Ovary (tissue), 3 donors: ENCODE data around the gene KANSL1L.

Source experiments
- CTCF ChIP-seq, 3 donors: fragments of 450-650 bp in 2 of 3; fragments of 200-600 bp in 1 of 3; IDR thresholded peaks; one replicate each; pipeline versions ENCODE4 v1.5.1 to v1.8.0; 2016 to 2022; ENCODE audit warnings: antibody characterized with exemption in 3 of 3, mild to moderate bottlenecking in 1 of 3
- POLR2A ChIP-seq: fragments of 450-650 bp; IDR thresholded peaks from one replicate; pipeline ENCODE4 v1.6.1; 2017; ENCODE audit warnings: antibody characterized with exemption, mild to moderate bottlenecking, moderate library complexity
- donor health status: DM: no; HTN: no; CAD: no.

- TF ChIP-seq CTCF (IDR thresholded peaks at IDR 0.05) (no peak), POLR2A (no peak)
Measured at GRCh38 chr2:210188190-210188589, 17.0 kb upstream of the KANSL1L start.
